Lung (tissue), 12 donors: ENCODE measurements around the gene ACACA. TPM values are rescaled to one million over a fixed set of nuclear protein-coding genes. Genes with fewer than 3 reads are reported as not detected.
A peak's percentile ranks its signal among the peaks of the same experiment; 100 is the strongest.

Experiments
- ATAC-seq: fragments of 200-7000 bp; cut with Tn5 transposase; one replicate; pipeline ENCODE4 v1.9.1; 2020; ENCODE audit warnings: moderate number of reproducible peaks; ENCODE audit not compliant: insufficient read depth, low FRiP score
- DNase-seq, 3 donors: peaks; one replicate each; pipeline ENCODE4 v3.0.0-alpha.2; 2013 to 2017
- H3K27ac ChIP-seq, 2 donors: one replicate each; pipeline ENCODE4 v1.5.1; 2013; ENCODE audit warnings: mild to moderate bottlenecking in 2 of 2, moderate library complexity in 2 of 2, control low read depth in 1 of 2, inconsistent platforms in 1 of 2, low read depth in 1 of 2, low read length in 1 of 2
- H3K27me3 ChIP-seq, 3 donors: one replicate each; pipeline ENCODE4 v1.5.1; 2013; ENCODE audit warnings: low read length in 2 of 3; ENCODE audit not compliant: control insufficient read depth in 3 of 3, insufficient read depth in 3 of 3
- H3K36me3 ChIP-seq, 4 donors: one replicate each; pipeline ENCODE4 v1.5.1; 2013; ENCODE audit warnings: low read length in 4 of 4, mild to moderate bottlenecking in 1 of 4, moderate library complexity in 1 of 4; ENCODE audit not compliant: control insufficient read depth in 4 of 4, insufficient read depth in 4 of 4
- H3K4me1 ChIP-seq, 5 donors: one replicate each; pipeline ENCODE4 v1.5.1; 2013; ENCODE audit warnings: low read length in 5 of 5, mild to moderate bottlenecking in 2 of 5, moderate library complexity in 1 of 5; ENCODE audit not compliant: control insufficient read depth in 5 of 5, insufficient read depth in 5 of 5
- H3K4me3 ChIP-seq: one replicate; pipeline ENCODE4 v1.5.1; 2013; ENCODE audit warnings: mild to moderate bottlenecking, control low read depth, moderate library complexity
- H3K9ac ChIP-seq, 2 donors: one replicate each; pipeline ENCODE4 v1.5.1; 2013; ENCODE audit warnings: low read length in 2 of 2, control low read depth in 1 of 2; ENCODE audit not compliant: insufficient read depth in 1 of 2
- H3K9me3 ChIP-seq, 4 donors: one replicate each; pipeline ENCODE4 v1.5.1; 2013; ENCODE audit warnings: low read length in 3 of 4, mild to moderate bottlenecking in 1 of 4, moderate library complexity in 1 of 4; ENCODE audit not compliant: control insufficient read depth in 4 of 4, insufficient read depth in 3 of 4
- CTCF ChIP-seq: IDR thresholded peaks from 2 replicates; pipeline ENCODE4 v1.5.1; 2012; ENCODE audit warnings: mild to moderate bottlenecking; ENCODE audit errors: control extremely low read depth, extremely low read depth
- WGBS, 2 donors: extraction: QIAGEN DNeasy Blood & Tissue Kit; methylation state at CpG; one replicate each; pipeline ENCODE4 v1.1.7; 2013; 5-methylcytosine and 5-hydroxymethylcytosine counted together
- polyA plus RNA-seq, 2 donors: library from polyadenylated mRNA; stranded (reverse); fragments of 200-250 nt; gene quantifications; one replicate each; pipeline ENCODE4 v1.2.1, GENCODE V29; 2013
- total RNA-seq, 2 donors: library from RNA; depleted of rRNA in 1 of 2; stranded (reverse); fragments of >200 nt in 1 of 2; gene quantifications; one replicate each; pipeline ENCODE4 v1.2.1, GENCODE V29; 2014 to 2021
- donor health status: control.
- donor health status: control.
- donor health status: Bipolar disorder and iron deficiency.
- donor health status: healthy.
- donor health status: DM: yes; HTN: yes; CAD: no.

ACACA gene
- total and polyA plus RNA-seq, 4 donors, result 26.0 to 111 (median 55.6) TPM

GRCh38 chr17:37118366-37119137 lies 288.1 kb downstream of the ACACA start:
- TF ChIP-seq CTCF, result no peak

GRCh38 chr17:37117373-37118142 lies 289.1 kb downstream of the ACACA start:
- peak in 2 of 3 donors; percentile 51 to 61 for DNase-seq
- peaks cover 0 to 24% (median 0%) of the 10 kb centered on the region in 5 donors for H3K4me1 ChIP-seq
- no peak overlapping the region for H3K9ac ChIP-seq
- H3K36me3 ChIP-seq, result peaks cover 5 to 15% (median 9%) of the 10 kb centered on the region in 4 donors
- no peak overlapping the region for H3K27ac ChIP-seq
- H3K9me3 ChIP-seq, result no peaks in the 10 kb centered on the region
- H3K4me3 ChIP-seq, result no peak overlapping the region
- ATAC-seq, result no peak
- no peak for TF ChIP-seq CTCF
- WGBS, 2 donors, result 88 to 90% methylated on average over 7 of the region's 7 CpGs
- no peaks in the 10 kb centered on the region for H3K27me3 ChIP-seq

More at GRCh38 chr17:37118366-37119137, 288.1 kb downstream of the ACACA start:
- no peak overlapping the region for H3K27ac ChIP-seq
- no peaks in the 10 kb centered on the region for H3K9me3 ChIP-seq
- WGBS, 2 donors, result 76% methylated on average over 3 of the region's 3 CpGs
- ATAC-seq, result no peak
- peaks cover 5 to 11% (median 10%) of the 10 kb centered on the region in 4 donors for H3K36me3 ChIP-seq
- DNase-seq, result peak; percentile 49 to 85 (median 81)
- H3K4me3 ChIP-seq, result no peak overlapping the region
- peaks cover 0 to 27% (median 0%) of the 10 kb centered on the region in 5 donors for H3K4me1 ChIP-seq
- no peaks in the 10 kb centered on the region for H3K27me3 ChIP-seq
- no peak overlapping the region for H3K9ac ChIP-seq

GRCh38 chr17:37116671-37117185 lies 289.9 kb downstream of the ACACA start:
- WGBS, 2 donors, result 88 to 90% methylated on average over 7 of the region's 7 CpGs
- no peak overlapping the region for H3K9ac ChIP-seq
- DNase-seq (peak in 1 of 3 donors; percentile 38), ATAC-seq (no peak)
- H3K27me3 ChIP-seq, result no peaks in the 10 kb centered on the region
- H3K4me3 ChIP-seq, result no peak overlapping the region
- H3K36me3 ChIP-seq, result peaks cover 5 to 16% (median 9%) of the 10 kb centered on the region in 4 donors
- no peak overlapping the region for H3K27ac ChIP-seq
- H3K9me3 ChIP-seq, result no peaks in the 10 kb centered on the region
- H3K4me1 ChIP-seq, result peaks cover 0 to 24% (median 0%) of the 10 kb centered on the region in 5 donors
- TF ChIP-seq CTCF, result no peak
